IMR-90 (cell line): ENCODE measurements around the gene LRRC7. TPM values are rescaled to one million over a fixed set of nuclear protein-coding genes. Genes with fewer than 3 reads are reported as not detected.
A peak's percentile ranks its signal among the peaks of the same experiment; 100 is the strongest.

Experiments
- ATAC-seq: fragments of 200-7000 bp; cut with Tn5 transposase; 2 replicates; pipeline ENCODE4 v1.9.1; 2020; ENCODE audit warnings: low read depth, mild to moderate bottlenecking, moderate library complexity
- BruUV-seq: library from RNA; stranded (reverse); fragments of 400-500 nt; replicated peaks from 2 replicates; lab custom pipeline; 2021; lab: Mats Ljungman, UMichigan
- CTCF ChIA-PET: fragments of 300-600 bp; formaldehyde crosslinking; extraction: SDS; loops from one replicate; lab custom pipeline; 2021; ENCODE audit warnings: antibody characterized with exemption; lab: Yijun Ruan, JAX
- POLR2A ChIA-PET: fragments of 300-600 bp; sonication (Branson Sonifier 250); formaldehyde crosslinking; loops from one replicate; lab custom pipeline; 2022; ENCODE audit warnings: antibody characterized with exemption; ENCODE audit not compliant: unreplicated experiment; lab: Charles Lee
- DNase-seq: peaks from one replicate; pipeline ENCODE4 v3.0.0; 2013
- H2AFZ ChIP-seq: replicated peaks from 2 replicates; pipeline ENCODE3; 2013; ENCODE audit warnings: low read length, mild to moderate bottlenecking; ENCODE audit not compliant: poor library complexity
- H2AK5ac ChIP-seq: 2 replicates; pipeline ENCODE4 v1.6.1; 2013; ENCODE audit warnings: low read depth, low read length, inconsistent platforms
- H2AK9ac ChIP-seq: replicated peaks from 2 replicates; pipeline ENCODE3; 2013; ENCODE audit warnings: mild to moderate bottlenecking, low read depth, low read length, moderate library complexity; ENCODE audit not compliant: poor library complexity
- H2BK120ac ChIP-seq: 2 replicates; pipeline ENCODE4 v1.6.1; 2013; ENCODE audit warnings: low read depth, low read length, inconsistent platforms
- H2BK15ac ChIP-seq: 3 replicates; pipeline ENCODE4 v1.6.1; 2013; ENCODE audit warnings: low read depth, low read length, inconsistent platforms
- H2BK20ac ChIP-seq: 2 replicates; pipeline ENCODE4 v1.6.1; 2013; ENCODE audit warnings: low read depth, mild to moderate bottlenecking, inconsistent platforms, low read length, moderate library complexity
- H2BK5ac ChIP-seq: 2 replicates; pipeline ENCODE4 v1.6.1; 2013; ENCODE audit warnings: mild to moderate bottlenecking, low read depth, low read length, inconsistent platforms; ENCODE audit not compliant: poor library complexity, severe bottlenecking
- H3K14ac ChIP-seq: replicated peaks from 2 replicates; pipeline ENCODE4 v1.6.1; 2013; ENCODE audit warnings: low read depth, low read length, inconsistent platforms
- H3K18ac ChIP-seq: 2 replicates; pipeline ENCODE4 v1.6.1; 2013; ENCODE audit warnings: low read depth, low read length, control low read depth
- H3K23ac ChIP-seq: 2 replicates; pipeline ENCODE4 v1.6.1; 2013; ENCODE audit warnings: low read depth, low read length, inconsistent platforms
- H3K27ac ChIP-seq: 2 replicates; pipeline ENCODE4 v1.5.1; 2013; ENCODE audit warnings: mild to moderate bottlenecking, control low read depth, low read length; ENCODE audit not compliant: insufficient read depth
- H3K27me3 ChIP-seq: 2 replicates; pipeline ENCODE4 v1.6.1; 2013; ENCODE audit warnings: low read length; ENCODE audit not compliant: control insufficient read depth, insufficient read depth
- H3K36me3 ChIP-seq: 2 replicates; pipeline ENCODE4 v1.6.1; 2013; ENCODE audit warnings: low read length, mixed read lengths; ENCODE audit not compliant: control insufficient read depth, insufficient read depth
- H3K4ac ChIP-seq: 2 replicates; pipeline ENCODE4 v1.6.1; 2013; ENCODE audit warnings: low read depth, low read length, inconsistent platforms
- H3K4me1 ChIP-seq: 2 replicates; pipeline ENCODE4 v1.6.1; 2013; ENCODE audit warnings: low read length, mixed read lengths; ENCODE audit not compliant: control insufficient read depth, insufficient read depth
- H3K4me2 ChIP-seq: 2 replicates; pipeline ENCODE4 v1.6.1; 2013; ENCODE audit warnings: low read depth, mild to moderate bottlenecking, control low read depth, low read length, moderate library complexity
- H3K4me3 ChIP-seq: 2 replicates; pipeline ENCODE4 v1.5.1; 2013; ENCODE audit warnings: low read depth, mild to moderate bottlenecking, control low read depth, low read length, moderate library complexity; ENCODE audit not compliant: insufficient read depth
- H3K56ac ChIP-seq: 2 replicates; pipeline ENCODE4 v1.6.1; 2013; ENCODE audit warnings: low read length, inconsistent platforms; ENCODE audit not compliant: insufficient read depth; ENCODE audit errors: extremely low read depth
- H3K79me1 ChIP-seq, 2 experiments: 2 replicates each; pipeline ENCODE4 v1.6.1; 2013; ENCODE audit warnings: low read length in 2 of 2, inconsistent platforms in 1 of 2, low read depth in 1 of 2
- H3K9ac ChIP-seq: 2 replicates; pipeline ENCODE4 v1.6.1; 2013; ENCODE audit warnings: low read depth, low read length, control low read depth
- H3K9me1 ChIP-seq: 2 replicates; pipeline ENCODE4 v1.6.1; 2013; ENCODE audit warnings: low read length, inconsistent platforms; ENCODE audit not compliant: insufficient read depth
- H3K9me3 ChIP-seq: 2 replicates; pipeline ENCODE4 v1.6.1; 2013; ENCODE audit warnings: low read length; ENCODE audit not compliant: control insufficient read depth, insufficient read depth
- H4K20me1 ChIP-seq: 2 replicates; pipeline ENCODE4 v1.6.1; 2013; ENCODE audit warnings: low read length, inconsistent platforms; ENCODE audit not compliant: insufficient read depth
- H4K5ac ChIP-seq: 2 replicates; pipeline ENCODE4 v1.6.1; 2013; ENCODE audit warnings: mild to moderate bottlenecking, low read depth, low read length, control low read depth
- H4K8ac ChIP-seq, 2 experiments: 2 replicates each; pipeline ENCODE4 v1.6.1; 2013; ENCODE audit warnings: low read depth in 2 of 2, low read length in 2 of 2, control low read depth in 1 of 2, inconsistent platforms in 1 of 2
- H4K91ac ChIP-seq: 2 replicates; pipeline ENCODE4 v1.6.1; 2013; ENCODE audit warnings: low read depth, low read length, inconsistent platforms; ENCODE audit not compliant: insufficient read depth
- CEBPB ChIP-seq: IDR thresholded peaks from 2 replicates; pipeline ENCODE4 v1.6.1; 2012; ENCODE audit warnings: low read depth, low read length, improper control_type of control experiment
- RCOR1 ChIP-seq: IDR thresholded peaks from 2 replicates; pipeline ENCODE4 v1.6.1; 2012; ENCODE audit warnings: mild to moderate bottlenecking, low read length, improper control_type of control experiment; ENCODE audit not compliant: insufficient replicate concordance
- WGBS, 2 experiments: methylation state at CpG; one replicate each; pipeline versions ENCODE4 v1.1.5 to v1.1.7; 2013; ENCODE audit warnings: missing lambda C conversion rate in 2 of 2; ENCODE audit not compliant: insufficient read length in 1 of 2; ENCODE audit errors: extremely low coverage in 2 of 2; 5-methylcytosine and 5-hydroxymethylcytosine counted together
- dilution Hi-C: fragments of 300-500 bp; cut with HindIII; formaldehyde crosslinking; loops from one replicate; pipeline ENCODE4 v1.14.3; 2018; ENCODE audit warnings: low sequenced_read_pairs; ENCODE audit not compliant: unreplicated experiment
- in situ Hi-C: fragments of 300-500 bp; cut with MboI; formaldehyde crosslinking; loops from 3 replicates; pipeline ENCODE4 v1.14.3; 2019; ENCODE audit warnings: low sequenced_read_pairs, inconsistent platforms, mixed read lengths
- intact Hi-C: fragments of 100-400 bp; cut with micrococcal nuclease; formaldehyde crosslinking; loops from 2 replicates; pipeline ENCODE4 v1.10.0; 2022
- polyA plus RNA-seq, 3 experiments: library from polyadenylated mRNA; depleted of rRNA; stranded (reverse); fragments of >200 nt; gene quantifications; 2 replicates each; pipeline ENCODE4 v1.2.3, GENCODE V29; 2012; ENCODE audit warnings: low replicate concordance in 1 of 3
- total RNA-seq: library from RNA; depleted of rRNA; stranded (reverse); fragments of >200 nt; gene quantifications from 2 replicates; pipeline ENCODE4 v1.2.3, GENCODE V29; 2012

The LRRC7 gene
- total and polyA plus RNA-seq, 2 of the 4 experiments (the other 2 are of a cell fraction) = under 0.01 to 0.02 TPM

- Histone ChIP-seq H3K27me3 (no peaks in the 10 kb centered on the region), H2AK9ac (no peak overlapping the region), H3K4ac (no peak overlapping the region), H4K8ac (no peak overlapping the region), H2AFZ (no peak overlapping the region), H3K18ac (no peak overlapping the region), H3K9ac (no peak overlapping the region), H3K4me1 (no peaks in the 10 kb centered on the region; the same call in 1 of the 2 replicates), H4K5ac (no peak overlapping the region), H3K14ac (no peak overlapping the region), H3K9me3 (no peaks in the 10 kb centered on the region), H4K91ac (no peak overlapping the region), H2AK5ac (no peak overlapping the region), H3K4me2 (no peak overlapping the region), H3K27ac (no peak overlapping the region), H2BK15ac (no peak overlapping the region), H2BK120ac (no peak overlapping the region), H3K36me3 (no peaks in the 10 kb centered on the region), H3K4me3 (no peak overlapping the region), H2BK5ac (no peak overlapping the region), H3K23ac (no peak overlapping the region), H3K9me1 (no peaks in the 10 kb centered on the region), H3K79me1 (no peaks in the 10 kb centered on the region), H4K20me1 (no peaks in the 10 kb centered on the region), H2BK20ac (no peak overlapping the region), H3K56ac (no peak overlapping the region)
- intact Hi-C loops (no loop called here), dilution Hi-C loops (no loop called here), in situ Hi-C loops (no loop called here)
- no peak for TF ChIP-seq RCOR1
- TF ChIP-seq CEBPB = peak; percentile 41; the same call in 1 of the 2 replicates
- ChIA-PET POLR2A (no interaction called here), CTCF (no interaction called here)
- DNase-seq = peak; percentile 73
- BruUV-seq = no TSS peak
- no CpG with 5 or more reads among the region's 1 CpG for WGBS, 2 experiments
- ATAC-seq = peak; percentile 81
These were observed 415.3 kb downstream of the LRRC7 start for GRCh38 chr1:69982992-69983391.
